DMS53 treated with DMSO at 0.1 percent for 48 hours (cell line): Measurements from ENCODE around the gene TAS2R41.

Experiments
- DNase-seq: peaks from one replicate; lab custom pipeline; 2025; ENCODE audit not compliant: unreplicated experiment; lab: John Stamatoyannopoulos, UW

The TAS2R41 gene

GRCh38 chr7:143477501-143478150 lies at the start of gene TAS2R41:
TAS2R41 (plus strand) TSS chr7:143477873; CDS start chr7:143477873, 0 bp downstream.
- DNase-seq, result no peak

GRCh38 chr7:143429770-143430698 lies 47.6 kb upstream of the TAS2R41 start:
- DNase-seq, result no peak

- no peak for DNase-seq
These were observed 46.6 kb upstream of the TAS2R41 start for GRCh38 chr7:143431109-143431508.

- DNase-seq, result no peak
These were observed 43.9 kb upstream of the TAS2R41 start for GRCh38 chr7:143433759-143434158.

- DNase-seq, result no peak
These were observed 43.0 kb upstream of the TAS2R41 start for GRCh38 chr7:143434660-143435059.

- no peak for DNase-seq
These were observed 42.4 kb upstream of the TAS2R41 start for GRCh38 chr7:143435266-143435665.

GRCh38 chr7:143436325-143436946 lies 41.2 kb upstream of the TAS2R41 start:
- no peak for DNase-seq

- no peak for DNase-seq
These were observed 40.1 kb upstream of the TAS2R41 start for GRCh38 chr7:143437578-143437977.

- no peak for DNase-seq
These were observed 37.8 kb upstream of the TAS2R41 start for GRCh38 chr7:143439866-143440265.

- no peak for DNase-seq
These were observed 34.5 kb upstream of the TAS2R41 start, which contains the start of gene TAS2R60 for GRCh38 chr7:143443153-143443552. TAS2R60 (plus strand) TSS chr7:143443453; CDS start chr7:143443453, 0 bp downstream.

GRCh38 chr7:143444063-143444782 lies 33.5 kb upstream of the TAS2R41 start:
- no peak for DNase-seq

- DNase-seq, result no peak
These were observed 32.9 kb upstream of the TAS2R41 start for GRCh38 chr7:143444785-143445184.

GRCh38 chr7:143447466-143447865 lies 30.2 kb upstream of the TAS2R41 start:
- DNase-seq, result no peak

- no peak for DNase-seq
These were observed 29.2 kb upstream of the TAS2R41 start for GRCh38 chr7:143448429-143448828.

GRCh38 chr7:143449793-143450192 lies 27.9 kb upstream of the TAS2R41 start:
- DNase-seq, result no peak

GRCh38 chr7:143451122-143451521 lies 26.6 kb upstream of the TAS2R41 start:
- no peak for DNase-seq

- DNase-seq, result no peak
These were observed 25.9 kb upstream of the TAS2R41 start for GRCh38 chr7:143451746-143452145.

GRCh38 chr7:143452495-143452894 lies 25.2 kb upstream of the TAS2R41 start:
- no peak for DNase-seq

- peak; percentile 14 for DNase-seq
These were observed 23.5 kb upstream of the TAS2R41 start for GRCh38 chr7:143454091-143454680.

- no peak for DNase-seq
These were observed 22.2 kb upstream of the TAS2R41 start for GRCh38 chr7:143455491-143455890.

- DNase-seq, result no peak
These were observed 21.7 kb upstream of the TAS2R41 start for GRCh38 chr7:143455942-143456341.
